ENCODE measurements around the gene TREX2. TPM values are rescaled to one million over a fixed set of nuclear protein-coding genes. Genes with fewer than 3 reads are reported as not detected.

The TREX2 gene
- total RNA-seq, 1 experiment from 2014 or later, result 1.1 TPM

DNA sequence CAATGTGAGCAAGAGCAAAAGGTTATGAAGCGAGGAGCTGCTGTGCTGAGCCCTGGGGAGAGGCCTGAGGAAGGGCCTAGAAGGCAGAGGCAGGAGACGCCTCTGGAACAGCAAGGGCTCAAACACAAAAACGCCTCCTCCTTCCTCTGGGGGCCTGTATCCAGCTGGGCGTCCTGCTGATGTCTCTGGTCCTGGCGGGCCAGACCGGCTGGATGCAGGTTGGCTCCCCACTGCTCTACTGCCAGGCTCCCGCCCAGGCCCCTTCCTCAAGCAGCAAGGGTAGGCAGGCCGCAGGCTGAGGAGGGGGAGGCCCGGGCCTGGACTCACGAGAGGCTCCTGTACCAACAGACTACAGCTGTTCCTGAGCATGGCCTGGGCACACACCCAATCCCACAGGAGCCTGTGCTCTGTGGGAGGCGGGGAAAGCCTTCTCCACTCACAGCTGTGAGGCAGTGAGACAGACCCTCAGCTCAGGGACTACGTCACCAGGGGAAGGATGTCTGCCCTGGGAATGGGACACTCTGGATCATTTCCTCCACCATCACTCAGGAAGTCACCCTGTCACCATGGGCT is 22.2 kb upstream of the TREX2 start:
- H4K91ac ChIP-seq (ENCODE audit: insufficient read length, low read depth, low read length), result no peak overlapping the region
- no peaks in the 10 kb centered on the region for H4K20me1 ChIP-seq (ENCODE audit: control insufficient read depth, insufficient read depth, insufficient read length)
- TF ChIP-seq, protein P1, sequence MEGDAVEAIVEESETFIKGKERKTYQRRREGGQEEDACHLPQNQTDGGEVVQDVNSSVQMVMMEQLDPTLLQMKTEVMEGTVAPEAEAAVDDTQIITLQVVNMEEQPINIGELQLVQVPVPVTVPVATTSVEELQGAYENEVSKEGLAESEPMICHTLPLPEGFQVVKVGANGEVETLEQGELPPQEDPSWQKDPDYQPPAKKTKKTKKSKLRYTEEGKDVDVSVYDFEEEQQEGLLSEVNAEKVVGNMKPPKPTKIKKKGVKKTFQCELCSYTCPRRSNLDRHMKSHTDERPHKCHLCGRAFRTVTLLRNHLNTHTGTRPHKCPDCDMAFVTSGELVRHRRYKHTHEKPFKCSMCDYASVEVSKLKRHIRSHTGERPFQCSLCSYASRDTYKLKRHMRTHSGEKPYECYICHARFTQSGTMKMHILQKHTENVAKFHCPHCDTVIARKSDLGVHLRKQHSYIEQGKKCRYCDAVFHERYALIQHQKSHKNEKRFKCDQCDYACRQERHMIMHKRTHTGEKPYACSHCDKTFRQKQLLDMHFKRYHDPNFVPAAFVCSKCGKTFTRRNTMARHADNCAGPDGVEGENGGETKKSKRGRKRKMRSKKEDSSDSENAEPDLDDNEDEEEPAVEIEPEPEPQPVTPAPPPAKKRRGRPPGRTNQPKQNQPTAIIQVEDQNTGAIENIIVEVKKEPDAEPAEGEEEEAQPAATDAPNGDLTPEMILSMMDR (conservative IDR thresholded peaks at IDR 0.05), result no peak
- H2BK15ac ChIP-seq (ENCODE audit: low read depth, low read length), result no peak overlapping the region
- H3K4me2 ChIP-seq (ENCODE audit: insufficient read depth, insufficient read length, low read length), result no peak overlapping the region
- DNase-seq, result no peak
- H4K5ac ChIP-seq (ENCODE audit: insufficient read length, low read depth, low read length), result no peak overlapping the region
- no peak overlapping the region for H3K56ac ChIP-seq (ENCODE audit: insufficient read length, low read depth, low read length)
- no peak overlapping the region for H2BK120ac ChIP-seq (ENCODE audit: low read depth, low read length, poor library complexity, severe bottlenecking)
- peaks cover 9% of the 10 kb centered on the region for H3K23me2 ChIP-seq (ENCODE audit: insufficient read length, low read depth, low read length, poor library complexity, severe bottlenecking)
- H3K79me2 ChIP-seq (ENCODE audit: insufficient read depth, low read length), result no peaks in the 10 kb centered on the region; the same call in 1 of the 2 replicates
- no peak overlapping the region for H2AFZ ChIP-seq (ENCODE audit: low read length)
- Mint-ChIP-seq H3K9me3 (peaks cover 56 to 82% of the 10 kb centered on the region in 2 experiments), H3K27me3 (ENCODE audit: low read depth) (peaks cover 7% of the 10 kb centered on the region), H3K27ac (no peak overlapping the region), H3K4me1 (no peaks in the 10 kb centered on the region; a peak in 1 of 4 replicates), H3K36me3 (ENCODE audit: insufficient read depth in 1 of 3, low read depth in 3 of 3) (peaks cover 24 to 27% (median 24%) of the 10 kb centered on the region in 3 experiments), H3K4me3 (no peak overlapping the region)
- H3K9ac ChIP-seq (ENCODE audit: extremely low read depth, insufficient read length, low read length), result no peak overlapping the region
- H3K9me3 ChIP-seq (ENCODE audit: control insufficient read depth, low read depth, low read length), result peaks cover 37% of the 10 kb centered on the region
- WGBS (ENCODE audit: extremely low coverage, insufficient read length, low lambda C conversion rate), result no CpG with 5 or more reads among the region's 12 CpGs
- H3K27me3 ChIP-seq (ENCODE audit: insufficient read depth, low read length), result no peaks in the 10 kb centered on the region
- no peak overlapping the region for H3K4ac ChIP-seq (ENCODE audit: low read depth, low read length)
- no peaks in the 10 kb centered on the region for H3K4me1 ChIP-seq (ENCODE audit: insufficient read depth, low read length)
- no peak overlapping the region for H3K27ac ChIP-seq (ENCODE audit: insufficient read length, low read depth, low read length)
- no peak overlapping the region for H2AK5ac ChIP-seq (ENCODE audit: insufficient read length, low read length)
- H3K14ac ChIP-seq (ENCODE audit: insufficient read depth, low read length), result no peak overlapping the region
- no peak overlapping the region for H2BK12ac ChIP-seq (ENCODE audit: insufficient read length, low read depth, low read length)
- H4K8ac ChIP-seq (replicated peaks; ENCODE audit: insufficient read length, low read depth, low read length), result no peak overlapping the region
- H2BK20ac ChIP-seq (ENCODE audit: low read depth, low read length, poor library complexity, severe bottlenecking), result no peak overlapping the region
- no peaks in the 10 kb centered on the region for H3K79me1 ChIP-seq (ENCODE audit: insufficient read depth, low read depth, low read length, poor library complexity, severe bottlenecking)
- no peak overlapping the region for H3T11ph ChIP-seq (ENCODE audit: low read length)
- H2BK5ac ChIP-seq (ENCODE audit: insufficient read length, low read length), result no peak overlapping the region
- no peak overlapping the region for H3K18ac ChIP-seq (ENCODE audit: insufficient read length, low read depth, low read length)
- H3K23ac ChIP-seq (ENCODE audit: insufficient read length, low read depth, low read length), result no peak overlapping the region

Data from H9 (cell line).